HG02943 (cell line): ENCODE results near the gene MIDN.
"Not testable (repeated sequence)": the region's sequence is repeated elsewhere in the genome, so short reads cannot be mapped to it uniquely, and the experiment has no call there.

Source experiments
- ATAC-seq: cut with Tn5 transposase; IDR thresholded peaks from one replicate; pipeline ENCODE4 v1.9.1; 2021; ENCODE audit warnings: mild to moderate bottlenecking, low read depth, moderate library complexity; ENCODE audit not compliant: unreplicated experiment

The MIDN gene

DNA sequence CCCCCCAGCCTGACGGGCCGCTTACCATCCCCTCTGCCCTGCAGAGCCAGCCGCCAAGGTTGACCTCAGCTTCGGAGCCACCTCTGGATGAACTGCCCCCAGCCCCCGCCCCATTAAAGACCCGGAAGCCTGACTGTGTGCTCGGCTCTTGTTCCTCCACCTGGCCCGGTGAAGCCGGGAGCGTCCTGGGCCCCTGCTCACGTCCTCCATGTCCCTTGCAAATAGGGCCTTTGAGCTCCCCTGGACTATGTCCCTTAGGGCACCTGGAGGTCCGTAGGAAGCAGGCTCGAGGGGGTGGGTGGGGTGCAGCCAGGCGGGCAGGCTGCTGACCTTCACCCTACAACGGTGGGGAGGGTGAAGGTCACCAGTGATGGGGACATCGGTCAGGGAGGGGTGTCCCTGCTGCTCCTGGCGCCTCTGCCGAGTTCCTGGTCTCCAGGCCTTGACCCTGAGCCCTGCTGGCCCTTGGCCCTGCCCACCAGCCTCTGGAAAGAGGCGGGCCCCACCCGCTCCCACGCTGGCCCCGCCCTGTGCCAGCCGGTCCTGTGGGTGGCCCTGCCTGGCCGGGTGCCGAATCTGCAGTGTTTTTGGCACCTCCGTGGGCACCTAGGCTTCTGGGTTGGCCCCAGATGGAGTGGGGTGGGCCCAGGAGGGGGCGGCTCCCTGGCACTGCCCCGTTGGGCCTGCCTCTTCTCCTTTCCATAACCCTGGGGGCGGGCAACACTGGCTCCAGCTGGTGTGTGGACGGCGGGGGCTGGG, 3.5 kb upstream of the MIDN start:
- no peak for ATAC-seq

DNA sequence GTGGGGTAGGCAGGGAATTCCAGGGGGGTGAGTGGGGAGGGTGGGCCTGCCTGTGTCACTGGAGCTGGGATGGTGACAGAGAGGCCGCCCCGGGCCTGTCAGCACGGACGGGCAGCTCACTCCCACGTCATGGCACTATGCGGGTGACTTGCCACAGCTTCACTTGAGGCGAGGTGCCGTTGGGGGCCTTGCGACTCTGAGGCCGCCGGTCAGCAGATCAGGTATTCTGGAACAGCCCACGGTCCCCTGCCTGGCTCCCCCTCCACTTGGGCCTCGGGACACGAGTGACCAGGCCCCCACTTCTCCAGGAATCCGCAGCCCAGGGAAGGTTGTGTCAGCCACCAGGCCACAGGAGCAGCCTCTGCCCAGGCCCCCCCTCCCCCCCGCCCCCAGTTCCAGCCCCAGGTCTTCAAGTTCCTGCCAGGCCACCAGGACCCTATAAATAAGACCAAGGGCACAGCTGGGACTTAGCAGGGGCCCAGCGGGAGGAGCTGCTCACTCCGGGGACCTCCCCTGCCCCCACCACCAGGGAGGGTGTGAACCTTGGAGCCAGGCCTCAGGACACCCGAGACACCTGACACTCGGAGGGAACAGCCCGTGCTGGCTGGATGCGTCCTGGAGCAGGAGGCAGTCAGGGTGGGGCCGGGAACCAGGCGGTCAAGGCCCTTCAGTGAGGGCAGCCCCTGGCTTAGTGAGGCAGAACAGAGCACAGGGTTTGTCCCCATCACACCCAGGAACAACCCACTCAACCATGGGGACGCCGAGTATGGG, 2.7 kb upstream of the MIDN start:
- no peak for ATAC-seq

DNA sequence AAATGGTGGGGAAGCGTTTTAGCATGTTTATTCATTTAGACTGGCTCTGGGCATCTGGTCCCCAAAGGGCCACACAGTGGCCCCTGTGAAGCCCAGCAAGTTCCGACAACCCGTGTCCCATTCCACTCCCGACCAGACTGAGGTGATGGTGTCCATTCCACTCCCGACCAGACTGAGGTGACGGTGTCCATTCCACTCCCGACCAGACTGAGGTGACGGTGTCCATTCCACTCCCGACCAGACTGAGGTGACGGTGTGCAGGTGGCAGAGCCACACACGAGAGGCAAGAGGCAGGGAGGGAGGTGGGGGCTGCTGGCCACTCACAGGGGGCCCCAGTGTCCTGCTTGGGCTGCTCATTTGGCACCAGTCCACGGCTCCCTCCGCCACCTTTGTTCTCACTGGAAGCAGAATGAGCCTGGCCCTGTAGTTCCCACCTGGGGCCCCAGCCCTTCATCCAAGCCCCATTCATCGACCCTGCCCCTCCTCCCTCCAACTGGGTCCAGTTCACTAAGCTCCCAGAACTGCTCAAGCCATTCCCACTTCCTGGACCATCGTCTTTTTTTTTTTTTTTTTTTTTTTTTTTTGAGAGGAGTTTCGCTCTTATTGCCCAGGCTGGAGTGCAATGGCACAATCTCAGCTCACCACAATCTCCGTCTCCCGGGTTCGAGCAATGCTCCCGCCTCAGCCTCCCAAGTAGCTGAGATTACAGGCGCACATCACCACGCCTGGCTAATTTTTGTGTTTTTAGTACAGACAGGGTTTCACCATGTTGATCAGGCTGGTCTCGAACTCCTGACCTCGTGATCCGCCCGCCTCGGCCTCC, 1.9 kb upstream of the MIDN start:
- ATAC-seq = not testable (repeated sequence)

DNA sequence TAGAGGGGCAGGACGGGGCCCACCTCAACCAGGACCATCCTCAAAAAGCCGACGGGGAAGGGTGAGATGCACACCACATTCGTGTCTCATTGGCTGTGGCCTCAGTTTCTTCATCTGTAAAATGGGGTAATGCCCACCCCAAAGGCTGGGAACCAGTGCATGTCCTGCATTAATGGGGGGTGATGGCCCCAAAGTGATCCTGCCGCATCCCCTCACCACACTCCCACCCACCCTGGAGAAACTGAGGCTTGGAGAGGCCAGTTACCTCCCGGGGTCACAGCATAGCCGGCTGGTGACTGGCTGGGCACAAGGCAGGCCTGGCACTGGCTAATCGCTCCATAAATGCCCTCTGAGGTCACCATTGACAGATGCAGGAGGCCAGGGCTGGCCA, 640 bp upstream of the MIDN start:
- no peak for ATAC-seq

DNA sequence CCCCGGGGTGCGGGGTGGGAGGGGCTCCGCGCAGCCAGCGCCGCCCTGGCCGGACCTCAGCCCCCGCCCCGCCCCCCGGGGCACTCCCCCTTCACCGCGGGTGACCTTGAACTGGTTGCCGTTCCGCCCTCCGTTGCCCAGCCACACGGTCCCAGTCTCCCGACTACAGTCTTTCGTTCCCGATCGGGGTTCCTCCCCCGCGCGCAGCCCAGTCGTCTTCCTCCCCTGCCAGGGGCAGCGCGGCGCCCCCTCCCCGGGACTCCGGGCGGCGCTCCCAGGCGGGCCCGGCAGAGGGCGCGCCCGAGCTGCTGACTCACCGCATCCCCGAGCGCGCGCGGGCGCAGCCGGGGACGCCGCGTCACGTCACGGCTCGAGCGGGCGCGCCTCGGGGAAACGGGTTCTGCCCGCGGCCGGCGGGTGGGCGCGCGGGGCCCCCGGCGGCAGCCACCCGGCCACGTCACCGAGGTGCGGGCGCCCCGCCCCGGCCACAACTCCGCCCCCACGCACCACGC, 459 bp downstream of the MIDN start:
- peak; percentile 22 for ATAC-seq

DNA sequence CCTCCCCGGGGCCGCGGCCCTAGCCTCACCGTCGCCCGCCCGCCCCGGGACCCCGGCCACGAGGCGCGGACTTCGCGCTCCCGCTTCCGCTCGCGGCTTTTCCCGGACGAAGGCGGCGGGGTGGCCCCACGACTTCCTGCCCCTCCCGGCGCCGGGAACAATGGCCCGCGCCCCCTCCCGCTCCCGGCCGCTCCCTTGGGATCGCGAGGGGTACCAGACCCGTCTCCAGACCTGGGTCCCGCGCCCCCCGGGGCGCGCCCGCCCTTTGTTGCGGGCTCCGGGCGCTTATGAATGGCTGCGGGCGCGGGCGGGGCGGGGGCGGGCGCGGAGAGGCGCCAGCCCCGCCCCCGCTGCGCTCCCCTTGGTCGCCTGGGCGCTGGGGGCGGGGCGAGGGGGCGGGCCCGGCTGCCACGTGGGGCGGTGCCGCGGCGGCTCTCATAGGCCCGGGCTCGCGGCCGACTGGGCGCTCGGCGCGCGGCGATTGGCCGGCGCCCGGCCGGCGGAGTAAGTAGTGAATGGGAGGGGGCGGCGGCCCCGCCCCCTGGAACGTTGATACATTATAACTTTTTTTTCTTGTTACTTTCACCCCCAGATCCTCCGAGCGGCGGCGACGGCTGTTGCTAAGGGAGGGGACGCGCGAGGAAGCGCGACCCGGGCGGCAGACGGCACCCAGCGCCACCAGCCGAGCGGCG, 1.1 kb downstream of the MIDN start:
- peak; percentile 35 for ATAC-seq

DNA sequence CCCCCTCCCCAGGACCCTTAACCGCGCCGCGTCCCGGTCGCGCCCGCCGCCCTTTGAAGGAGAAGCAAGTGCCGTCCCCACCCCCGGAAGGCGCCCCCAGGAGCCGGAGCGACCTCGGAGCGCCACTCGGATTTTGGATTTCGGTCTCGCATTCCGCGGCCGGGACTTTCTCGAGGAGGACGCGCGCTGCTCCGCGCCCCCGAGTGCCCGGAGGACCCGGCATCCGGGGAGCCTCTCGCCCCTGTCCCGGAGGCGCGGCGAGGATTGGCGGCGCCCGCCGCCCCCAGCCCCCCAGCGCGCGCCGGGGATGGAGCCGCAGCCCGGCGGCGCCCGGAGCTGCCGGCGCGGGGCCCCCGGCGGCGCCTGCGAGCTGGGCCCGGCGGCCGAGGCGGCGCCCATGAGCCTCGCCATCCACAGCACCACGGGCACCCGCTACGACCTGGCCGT, 1.6 kb downstream of the MIDN start:
- ATAC-seq = no peak

DNA sequence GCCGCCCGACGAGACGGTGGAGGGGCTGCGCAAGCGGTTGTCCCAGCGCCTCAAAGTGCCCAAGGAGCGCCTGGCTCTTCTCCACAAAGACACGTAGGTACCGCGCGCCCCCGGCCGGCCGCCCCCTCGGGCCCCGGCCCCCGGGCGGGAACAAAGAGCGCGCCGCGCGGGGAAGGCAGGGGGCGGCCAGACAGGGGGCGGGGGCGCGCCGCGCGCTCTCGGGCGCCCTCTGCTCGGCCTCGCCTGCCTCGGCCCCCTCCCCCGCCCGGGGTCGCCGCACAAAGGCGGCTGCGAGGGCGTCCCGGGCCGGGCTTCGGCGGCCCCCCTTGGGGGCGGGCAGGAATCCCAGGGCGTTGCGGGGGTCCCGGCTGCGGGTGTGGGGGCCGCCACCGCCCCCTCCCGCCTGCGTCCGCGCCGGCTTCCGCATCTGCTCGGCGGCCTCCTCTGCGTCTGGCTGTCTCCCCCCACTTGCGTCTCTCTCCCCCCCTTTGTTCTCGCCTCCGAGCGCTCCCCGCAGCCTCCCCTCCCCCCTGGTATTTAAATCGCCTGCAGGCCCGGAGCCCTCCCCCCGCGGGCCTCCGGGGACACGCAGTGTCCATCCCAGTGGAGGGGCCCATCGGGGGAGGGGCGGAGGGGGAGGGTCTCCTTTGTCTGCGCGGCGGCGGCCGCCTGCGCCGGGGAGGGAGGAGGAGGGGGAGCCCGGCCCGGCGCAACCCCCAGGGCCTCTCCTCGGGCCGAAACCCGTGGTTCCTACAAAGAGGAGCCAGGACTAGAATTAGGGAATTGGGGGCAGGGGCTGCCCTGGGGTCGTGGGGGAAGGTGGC, 2.3 kb downstream of the MIDN start:
- no peak for ATAC-seq

DNA sequence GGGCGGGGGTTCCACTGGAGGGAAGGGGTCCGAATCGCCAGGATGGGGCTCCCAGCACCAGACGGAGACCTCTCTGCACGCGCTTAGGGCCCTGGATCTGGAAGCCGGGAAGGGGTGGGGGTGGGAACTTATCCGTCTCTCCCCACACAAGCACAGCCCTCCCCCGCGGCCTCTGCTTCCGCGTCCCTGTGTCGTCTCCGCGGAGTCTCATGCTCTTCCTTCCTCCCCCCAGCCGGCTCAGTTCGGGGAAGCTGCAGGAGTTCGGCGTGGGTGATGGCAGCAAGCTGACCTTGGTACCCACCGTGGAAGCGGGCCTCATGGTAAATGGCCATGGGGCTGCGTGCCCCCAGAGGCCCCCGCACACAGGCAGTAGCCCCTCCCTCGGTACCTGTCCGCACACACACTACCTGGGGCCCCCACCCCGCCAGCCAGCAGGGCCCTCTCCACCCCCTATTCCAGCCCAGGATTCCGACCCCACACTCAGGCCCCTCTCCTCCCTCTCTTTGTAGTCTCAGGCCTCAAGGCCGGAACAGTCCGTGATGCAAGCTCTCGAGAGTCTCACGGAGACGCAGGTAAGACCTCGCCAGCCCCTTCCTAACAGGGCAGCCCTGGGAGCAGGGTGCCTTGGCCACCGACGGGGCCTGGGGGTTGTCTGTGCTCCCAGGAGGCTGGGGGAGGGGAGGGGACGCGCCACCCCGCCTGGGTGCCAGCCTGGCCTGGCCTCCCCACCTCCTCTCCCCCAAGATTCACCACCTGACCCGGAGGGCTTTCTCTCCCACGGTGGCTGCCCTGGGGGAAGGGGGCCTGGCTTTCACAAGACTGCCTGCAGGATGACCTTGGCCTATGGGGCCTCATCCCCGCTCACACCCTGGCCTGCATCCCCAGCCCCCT, 3.2 kb downstream of the MIDN start:
- ATAC-seq = no peak

DNA sequence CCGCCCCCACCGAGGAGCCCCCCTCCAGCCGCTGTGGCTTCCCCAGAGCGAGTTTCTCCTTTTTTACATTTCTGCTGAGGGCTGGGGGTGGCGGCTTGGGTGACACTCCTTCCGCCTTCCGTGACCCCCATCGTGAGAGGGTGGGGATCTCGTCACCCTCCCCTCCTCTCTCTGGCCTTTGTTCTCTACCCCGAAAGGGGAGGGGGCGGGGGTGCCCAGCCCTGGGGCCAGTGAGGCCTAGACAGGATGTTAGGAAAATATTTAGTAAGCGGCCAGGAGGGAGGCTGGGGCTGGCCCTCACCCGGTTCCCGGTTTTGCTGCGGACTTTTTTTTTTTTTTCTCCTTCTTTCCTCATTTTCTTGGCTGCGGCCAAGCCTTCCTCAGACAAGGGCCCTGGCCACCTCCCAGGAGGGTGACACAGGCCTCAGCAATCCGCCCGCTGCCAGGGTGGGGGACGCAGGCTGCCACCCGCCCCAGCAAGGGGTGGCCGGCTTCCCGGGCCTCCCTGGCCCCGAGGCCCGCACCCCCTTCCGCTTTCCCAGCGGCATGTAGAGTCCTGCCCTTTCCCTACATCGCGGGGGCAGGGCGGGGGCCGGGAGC, 3.9 kb downstream of the MIDN start:
- ATAC-seq = no peak

DNA sequence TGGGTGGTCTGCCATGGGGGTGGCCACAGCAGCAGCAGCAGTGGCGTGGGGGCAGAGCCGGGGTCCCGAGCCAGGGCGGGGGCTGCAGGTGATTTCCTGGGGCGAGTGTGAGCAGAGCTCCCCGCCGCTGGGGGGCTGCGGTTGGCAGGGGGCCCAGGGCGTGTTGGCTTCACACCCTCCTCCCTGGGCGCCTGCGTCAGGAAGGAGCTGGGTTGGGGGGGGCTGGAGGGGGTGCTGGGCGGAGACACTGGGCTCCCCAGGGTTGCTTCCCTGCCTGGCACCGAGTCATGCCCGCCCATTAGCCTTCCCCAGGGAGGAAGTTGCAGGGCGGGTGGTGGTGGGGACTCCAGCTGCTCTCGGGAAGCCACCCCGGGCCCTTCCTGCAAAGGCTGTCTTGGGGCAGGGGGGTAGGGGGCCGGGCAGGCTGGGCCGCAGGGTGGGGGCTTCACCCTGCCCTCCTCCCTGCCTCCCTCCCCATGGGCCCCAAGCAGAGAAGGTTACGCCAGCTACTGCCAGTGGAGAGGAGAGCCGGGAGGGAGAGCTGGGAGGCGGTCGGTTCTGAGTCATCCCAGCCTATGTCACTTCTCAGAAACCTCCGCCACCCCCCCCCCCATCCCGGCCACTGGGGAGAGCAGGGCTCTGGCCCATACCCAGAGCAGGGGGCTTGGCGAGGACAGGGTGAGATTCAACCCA, 4.6 kb downstream of the MIDN start:
- ATAC-seq = no peak

DNA sequence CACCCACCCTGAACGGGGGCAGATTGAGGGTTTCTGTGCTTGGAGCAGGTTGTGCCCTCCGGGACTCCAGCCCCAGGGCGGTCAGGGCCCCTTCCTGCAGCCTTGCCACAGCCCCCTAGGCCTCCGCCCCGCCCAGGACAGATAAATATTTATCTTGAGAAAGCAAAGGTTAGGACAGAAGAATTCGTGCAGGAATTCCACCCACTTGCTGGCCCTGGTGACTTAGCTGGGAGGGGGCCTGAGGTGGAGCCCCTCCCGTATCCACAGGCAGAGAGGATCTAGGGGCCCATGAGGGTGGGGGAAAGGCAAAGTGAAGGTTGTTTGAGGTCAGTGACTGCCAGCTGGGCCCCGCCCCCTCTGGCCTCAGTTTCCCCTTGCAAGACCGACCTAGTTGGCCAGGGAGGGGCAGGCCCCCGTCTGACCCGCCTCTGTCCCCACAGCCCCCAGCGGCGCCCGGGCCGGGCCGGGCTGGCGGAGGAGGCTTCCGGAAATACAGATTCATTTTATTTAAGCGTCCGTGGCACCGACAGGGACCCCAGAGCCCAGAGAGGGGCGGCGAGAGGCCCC, 5.2 kb downstream of the MIDN start:
- ATAC-seq = no peak

DNA sequence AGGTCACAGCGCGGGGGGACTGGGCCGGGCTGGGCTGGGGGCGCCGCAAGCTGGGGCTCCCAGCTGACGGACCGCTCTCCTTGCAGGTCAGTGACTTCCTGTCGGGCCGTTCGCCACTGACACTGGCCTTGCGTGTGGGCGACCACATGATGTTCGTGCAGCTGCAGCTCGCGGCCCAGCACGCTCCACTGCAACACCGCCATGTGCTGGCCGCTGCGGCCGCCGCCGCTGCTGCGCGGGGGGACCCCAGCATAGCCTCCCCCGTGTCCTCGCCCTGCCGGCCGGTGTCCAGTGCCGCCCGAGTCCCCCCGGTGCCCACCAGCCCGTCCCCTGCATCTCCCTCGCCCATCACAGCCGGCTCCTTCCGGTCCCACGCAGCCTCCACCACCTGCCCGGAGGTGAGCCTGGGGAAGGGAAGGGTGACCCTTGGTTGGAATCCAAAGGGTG, 5.7 kb downstream of the MIDN start:
- no peak for ATAC-seq

DNA sequence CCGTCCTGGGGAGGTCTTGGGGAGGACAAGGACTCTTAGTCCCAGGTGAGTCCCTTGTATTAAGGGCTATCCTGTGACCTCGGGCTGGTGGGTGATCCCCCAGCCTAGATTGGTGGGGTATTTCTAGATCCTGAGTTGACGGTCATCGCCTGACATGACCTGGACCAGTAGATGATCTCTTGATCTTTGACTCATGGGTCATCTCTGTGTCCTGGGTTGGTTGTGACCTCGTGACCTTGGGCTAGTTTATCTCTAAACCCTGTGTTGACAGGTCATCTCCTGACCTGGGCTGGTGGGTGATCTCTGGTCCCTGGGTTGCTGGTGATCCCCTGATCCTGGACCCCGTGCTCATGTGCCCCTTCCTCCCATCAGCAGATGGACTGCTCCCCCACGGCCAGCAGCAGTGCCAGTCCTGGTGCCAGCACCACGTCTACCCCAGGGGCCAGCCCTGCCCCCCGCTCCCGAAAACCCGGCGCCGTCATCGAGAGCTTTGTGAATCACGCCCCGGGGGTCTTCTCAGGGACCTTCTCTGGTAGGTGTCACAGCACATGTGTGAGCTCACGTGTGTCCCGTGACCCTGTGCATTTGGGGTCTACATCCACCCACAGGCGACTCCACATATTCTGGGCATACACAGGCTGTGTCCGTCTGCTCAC, 6.3 kb downstream of the MIDN start:
- no peak for ATAC-seq

DNA sequence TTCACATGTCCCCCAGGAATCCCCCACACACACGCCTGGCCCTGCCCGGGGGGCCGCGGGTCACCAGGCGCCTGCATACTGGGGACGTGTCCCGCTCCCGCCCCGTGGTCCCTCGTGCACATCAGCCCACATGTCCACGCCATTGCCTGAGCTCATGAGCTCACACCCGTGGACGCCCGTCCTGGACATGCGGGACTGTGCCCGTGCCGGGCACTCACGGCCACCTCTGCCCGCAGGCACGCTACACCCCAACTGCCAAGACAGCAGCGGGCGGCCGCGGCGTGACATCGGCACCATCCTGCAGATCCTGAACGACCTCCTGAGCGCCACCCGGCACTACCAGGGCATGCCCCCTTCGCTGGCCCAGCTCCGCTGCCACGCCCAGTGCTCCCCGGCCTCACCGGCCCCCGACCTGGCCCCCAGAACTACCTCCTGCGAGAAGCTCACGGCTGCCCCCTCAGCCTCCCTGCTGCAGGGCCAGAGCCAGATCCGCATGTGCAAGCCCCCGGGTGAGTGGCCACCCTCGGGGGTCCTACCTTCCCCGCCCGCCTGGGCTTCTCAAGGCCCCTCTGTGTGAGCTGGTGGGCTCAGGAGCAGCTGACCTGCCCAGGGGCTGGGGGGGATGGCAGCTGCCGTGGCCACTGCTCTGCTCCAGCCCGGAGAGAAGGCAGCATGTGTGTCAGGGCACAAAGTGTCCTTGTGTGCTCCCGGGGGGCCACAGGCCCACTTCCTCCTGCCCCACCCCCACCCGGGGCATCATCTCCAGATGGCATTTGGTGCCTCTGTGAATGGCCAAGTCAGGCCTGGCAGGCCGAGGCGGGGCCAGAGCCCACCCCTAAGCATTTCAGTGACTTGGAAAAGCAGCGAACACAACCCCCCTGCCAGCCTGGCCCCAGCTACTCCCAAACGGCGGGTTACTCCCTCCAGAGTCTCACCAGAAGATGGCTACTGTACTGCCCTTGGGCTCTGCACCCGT, 7.1 kb downstream of the MIDN start:
- no peak for ATAC-seq
